Superior temporal gyrus (tissue), 1 donor: ENCODE data around the gene HDGF.

ENCODE experiments used
- DNase-seq: peaks from one replicate; pipeline ENCODE4 v3.0.0-alpha.2; 2016; ENCODE audit errors: extremely low spot score

Gene HDGF

DNA sequence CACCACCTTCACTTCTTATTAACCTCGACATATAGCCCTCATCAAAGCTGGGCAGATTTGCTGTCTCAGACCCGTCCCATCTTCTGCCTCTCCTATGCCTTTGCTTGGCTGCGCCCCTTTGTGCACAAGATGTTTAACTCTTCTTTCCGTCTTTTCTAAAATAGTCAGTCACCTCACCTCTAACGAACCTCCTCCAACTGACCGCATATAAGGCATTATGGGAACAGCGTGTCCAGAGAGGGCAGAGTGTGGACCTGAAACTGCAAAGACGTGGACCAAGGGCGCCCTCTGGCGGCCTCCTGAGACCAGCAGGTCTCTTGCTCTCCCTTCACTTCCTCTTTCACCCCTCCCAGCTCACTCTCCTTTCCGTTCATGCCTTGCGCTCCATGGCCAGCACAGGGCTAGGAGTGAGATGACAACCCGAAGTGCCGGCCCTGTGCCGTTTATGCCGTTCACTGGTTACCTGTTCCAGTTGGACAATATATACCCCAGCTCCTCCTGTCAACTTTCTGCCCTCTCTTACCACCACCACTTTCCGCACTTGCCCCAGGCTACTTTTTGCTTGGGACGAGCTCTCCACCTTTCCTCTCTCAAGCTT lies 25.7 kb downstream of the HDGF start:
- peak; percentile 93 for DNase-seq

DNA sequence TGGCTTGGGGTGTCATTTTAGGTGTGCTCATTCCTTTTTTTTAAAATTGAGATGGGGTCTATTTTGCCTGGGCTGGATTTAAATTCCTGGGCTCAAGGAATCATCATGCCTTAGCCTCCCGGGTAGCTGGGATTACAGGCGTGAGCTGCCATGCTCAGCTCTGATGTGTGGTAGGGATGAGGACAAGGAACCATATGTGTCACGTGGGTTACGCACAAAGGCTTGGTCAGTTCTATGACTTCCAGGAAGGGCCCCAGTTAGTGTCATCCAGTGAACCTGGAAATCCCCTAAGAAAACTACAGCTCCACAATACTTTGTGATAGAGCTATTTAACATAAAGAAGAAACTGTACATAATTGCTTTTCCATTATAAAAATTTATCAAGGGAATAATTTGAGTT lies 29.9 kb downstream of the HDGF start:
- no peak for DNase-seq

DNA sequence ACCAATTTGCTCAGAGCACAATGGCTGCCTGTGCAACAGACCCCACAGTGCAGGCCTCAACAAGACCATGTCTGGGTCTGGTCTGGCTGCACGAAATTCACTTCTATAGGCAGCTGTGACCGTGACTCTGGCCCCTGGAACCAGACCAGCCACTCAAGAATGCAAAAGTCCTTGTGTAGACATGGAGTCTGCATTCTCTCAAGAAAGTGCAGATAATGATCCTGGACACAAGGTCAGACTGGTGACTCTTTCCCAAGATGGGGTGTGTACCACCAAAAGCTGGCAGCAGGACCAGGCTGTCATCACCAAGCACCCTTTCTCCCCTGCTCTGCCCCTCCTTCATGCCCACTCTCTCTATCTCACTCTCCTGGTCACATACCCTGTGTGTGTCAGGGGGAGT lies 30.3 kb downstream of the HDGF start:
- DNase-seq = no peak

DNA sequence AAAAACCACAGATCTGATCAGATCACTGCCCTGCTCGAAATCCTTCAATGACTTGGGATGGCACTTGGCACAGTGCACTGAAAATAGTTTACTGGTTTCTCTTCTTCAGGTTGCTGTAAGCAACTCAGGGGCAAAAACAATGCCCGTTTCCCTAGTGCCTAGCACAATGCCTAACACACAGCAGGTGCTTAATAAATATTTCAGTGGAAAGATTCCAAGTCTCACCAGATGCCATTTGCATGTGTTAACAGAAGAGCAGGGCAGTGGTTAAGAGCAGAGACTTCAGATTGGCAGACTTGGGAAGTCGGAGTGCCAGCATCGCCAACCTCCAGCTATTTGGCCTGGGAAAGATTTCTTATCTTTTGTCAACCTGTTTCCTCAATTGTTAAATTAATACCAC lies 34.1 kb downstream of the HDGF start:
- DNase-seq = no peak

DNA sequence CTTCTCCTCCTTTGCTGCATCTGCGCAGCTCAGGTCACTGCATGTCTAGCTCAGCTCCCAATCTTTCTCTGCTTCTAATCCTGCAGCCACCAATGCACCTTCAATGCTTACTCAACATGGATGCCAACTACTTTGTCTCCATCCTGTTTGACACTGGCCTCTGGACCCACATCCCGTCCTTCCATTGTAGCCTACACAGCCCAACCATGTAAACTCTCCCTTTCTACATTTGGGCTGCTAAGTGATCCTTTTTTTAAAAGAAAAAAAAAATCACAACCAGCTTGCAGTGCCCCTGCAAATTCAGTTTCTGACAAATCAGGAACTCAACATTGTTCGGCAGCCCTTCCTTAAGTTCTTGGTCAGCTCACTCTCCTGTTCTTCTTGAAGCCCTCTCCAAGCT lies 36.6 kb downstream of the HDGF start:
- DNase-seq = no peak

DNA sequence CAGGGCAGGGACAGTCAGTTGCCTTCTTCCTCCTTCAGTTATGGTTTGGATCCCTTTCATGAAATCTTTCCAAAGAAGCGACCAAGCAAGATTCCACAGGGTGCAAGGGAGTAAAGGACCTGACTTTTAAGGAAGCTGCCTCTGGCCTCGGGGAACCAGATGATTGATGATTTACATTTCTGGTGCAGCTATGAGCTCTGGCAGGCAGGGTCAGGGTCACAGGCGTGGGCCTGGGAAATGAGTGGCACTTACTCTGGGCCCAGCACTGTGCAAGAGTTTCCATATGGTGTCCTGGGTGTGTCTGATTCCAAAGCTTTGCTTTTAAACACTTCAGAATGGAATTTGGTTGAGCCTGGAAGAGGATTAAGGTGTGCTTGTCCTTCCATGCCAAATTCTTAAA lies 38.8 kb downstream of the HDGF start:
- DNase-seq = no peak

DNA sequence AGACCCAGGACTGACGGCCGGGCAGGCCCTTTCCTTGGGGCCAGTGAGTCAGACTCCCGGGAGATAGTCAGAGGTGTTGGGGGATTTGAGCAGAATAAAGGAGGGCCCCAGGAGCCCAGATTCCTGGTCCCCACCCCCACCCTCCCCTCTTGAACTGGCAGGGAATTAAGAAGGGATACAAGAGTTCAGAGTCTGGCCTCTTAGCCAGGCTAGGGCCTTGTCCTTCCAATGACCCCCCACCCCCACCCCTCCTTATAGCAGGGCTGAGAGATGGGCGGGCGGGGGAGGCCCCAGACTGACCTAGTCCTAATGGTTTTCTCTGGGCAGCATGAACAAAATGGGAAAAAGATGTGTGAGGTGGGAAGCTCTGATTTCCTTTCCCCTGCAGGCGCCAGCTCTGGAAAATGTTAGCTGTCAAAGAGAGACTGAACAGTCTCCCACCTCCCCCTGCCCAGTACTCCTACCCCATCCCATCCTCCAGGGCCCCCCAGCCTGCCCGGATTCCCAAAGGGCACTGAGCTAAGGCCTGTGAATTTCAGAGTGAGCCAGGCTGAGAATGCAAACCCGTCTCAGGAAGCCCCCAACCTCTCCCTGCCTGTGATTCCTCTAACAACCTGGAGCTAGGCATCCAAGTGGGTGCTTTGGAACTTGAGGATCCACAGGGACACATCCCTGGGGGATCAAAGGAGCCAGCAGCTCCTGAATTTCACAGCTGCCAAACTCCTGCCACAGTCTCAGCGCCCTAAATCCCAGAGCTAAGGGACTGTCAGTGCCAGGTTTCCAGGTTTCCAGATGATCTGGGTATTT lies 40.3 kb downstream of the HDGF start:
- no peak for DNase-seq

DNA sequence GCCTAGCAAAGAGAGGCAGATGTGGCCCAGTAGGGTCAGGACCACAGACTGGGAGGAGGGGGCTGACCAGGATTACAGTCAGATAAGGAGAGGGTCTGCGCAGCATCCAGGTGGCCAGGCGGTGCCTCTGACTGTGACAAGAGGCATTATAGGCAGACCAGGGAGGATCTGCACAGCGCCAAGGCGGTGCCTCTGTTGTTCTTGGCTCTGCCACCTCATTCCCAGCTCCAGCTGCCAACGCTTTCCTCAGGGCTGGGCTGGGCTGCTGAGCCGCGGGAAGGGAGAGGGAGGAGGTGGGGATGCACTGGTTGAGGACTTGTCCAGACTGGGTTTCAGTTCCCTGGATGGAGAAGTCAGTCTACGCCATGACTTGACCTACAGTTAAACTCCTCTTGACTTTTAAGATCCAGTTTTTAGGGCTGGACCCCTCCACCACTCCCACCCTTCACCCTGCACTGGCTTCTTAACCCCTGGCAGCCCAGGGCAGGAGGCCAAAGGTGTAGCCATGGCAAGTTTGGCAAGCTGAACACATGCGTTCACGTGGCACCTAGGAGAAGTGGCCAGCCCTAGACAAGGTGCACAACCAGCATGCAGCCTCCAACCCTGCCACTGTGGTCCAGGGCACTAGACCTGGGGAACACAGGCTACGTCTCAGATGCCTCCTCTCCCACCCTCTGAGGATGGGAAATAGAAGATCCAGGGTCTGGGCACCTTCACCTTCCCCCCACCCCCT lies 41.6 kb downstream of the HDGF start:
- peak; percentile 53 for DNase-seq

DNA sequence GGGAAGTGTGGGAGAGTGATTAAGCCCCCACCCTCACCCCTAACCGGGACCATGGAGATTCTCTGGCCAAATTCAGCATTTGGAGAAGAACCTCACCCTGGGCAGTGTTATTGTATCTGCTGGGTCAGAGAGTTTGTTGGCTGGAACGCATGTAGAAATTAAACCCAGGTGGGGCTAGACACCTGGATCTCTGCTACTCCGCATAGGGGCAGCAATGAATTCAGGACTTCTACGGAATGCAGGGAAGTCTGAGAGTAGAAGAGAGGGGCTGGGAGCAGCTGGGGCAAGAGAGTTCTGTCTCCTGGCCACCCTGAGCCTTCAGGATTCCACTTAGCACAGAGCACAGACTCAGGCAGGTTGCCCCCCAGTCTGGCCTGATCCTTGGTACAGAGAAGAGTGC lies 42.4 kb downstream of the HDGF start:
- no peak for DNase-seq

DNA sequence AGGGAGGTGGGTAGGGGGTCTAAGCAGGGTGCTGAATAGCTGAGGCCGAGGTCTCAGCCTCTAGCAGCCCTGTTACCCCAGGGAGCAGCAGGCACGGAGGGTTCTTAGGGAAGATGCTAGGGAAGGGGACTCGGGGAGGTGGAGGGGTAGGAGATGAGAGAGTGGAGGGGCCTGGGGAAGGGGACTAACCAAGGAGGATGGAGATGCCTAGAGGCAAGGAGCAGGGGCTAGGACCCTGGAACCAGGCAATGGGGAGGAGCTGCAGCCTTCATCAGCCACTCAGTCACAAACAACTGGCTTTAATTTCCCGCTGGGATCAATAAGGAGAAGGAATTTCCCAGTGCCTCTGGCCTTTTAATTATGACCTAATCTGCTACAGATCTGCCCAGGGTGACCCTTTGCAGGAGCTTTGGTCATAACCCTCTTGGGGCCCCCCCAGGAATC lies 43.2 kb downstream of the HDGF start:
- DNase-seq = no peak

DNA sequence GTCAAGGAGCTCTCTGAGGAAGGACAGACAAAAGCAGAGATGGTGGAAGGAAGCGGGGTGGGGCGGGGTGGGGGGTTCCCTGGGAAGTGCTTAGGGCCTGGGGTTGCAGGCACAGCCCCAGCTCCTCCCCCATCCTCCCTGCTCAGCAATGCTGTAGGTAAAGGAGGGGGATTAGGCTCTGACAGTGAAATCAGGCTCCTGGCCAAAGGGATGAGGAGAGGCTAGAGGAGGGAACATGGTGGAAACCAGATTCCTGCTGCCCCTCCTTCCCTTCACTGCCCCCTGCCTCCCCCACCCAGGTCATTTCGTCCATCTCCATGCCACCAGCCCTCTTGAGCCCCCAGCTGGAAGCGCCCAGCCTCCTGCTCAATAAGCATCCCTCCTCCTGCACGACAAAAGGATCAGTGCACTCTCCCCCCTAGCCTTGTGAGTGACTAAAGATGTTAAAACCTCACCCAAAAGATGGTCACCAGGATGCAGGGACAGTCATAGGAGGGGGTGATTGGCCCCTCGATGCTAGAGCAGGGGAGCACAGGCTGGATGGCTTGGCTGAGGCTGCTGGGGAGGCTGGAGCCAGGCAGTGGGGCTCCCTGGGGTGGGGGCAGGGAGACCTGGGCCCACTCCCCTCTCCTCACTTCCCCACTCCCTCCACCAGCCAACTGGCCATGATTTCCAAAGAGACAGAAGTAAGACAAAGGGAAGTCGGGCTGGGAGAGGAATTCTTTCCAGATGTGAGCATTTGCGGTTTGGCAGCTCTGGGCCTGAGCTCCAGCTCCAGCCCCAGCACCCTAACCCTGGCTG lies 43.9 kb downstream of the HDGF start:
- no peak for DNase-seq

DNA sequence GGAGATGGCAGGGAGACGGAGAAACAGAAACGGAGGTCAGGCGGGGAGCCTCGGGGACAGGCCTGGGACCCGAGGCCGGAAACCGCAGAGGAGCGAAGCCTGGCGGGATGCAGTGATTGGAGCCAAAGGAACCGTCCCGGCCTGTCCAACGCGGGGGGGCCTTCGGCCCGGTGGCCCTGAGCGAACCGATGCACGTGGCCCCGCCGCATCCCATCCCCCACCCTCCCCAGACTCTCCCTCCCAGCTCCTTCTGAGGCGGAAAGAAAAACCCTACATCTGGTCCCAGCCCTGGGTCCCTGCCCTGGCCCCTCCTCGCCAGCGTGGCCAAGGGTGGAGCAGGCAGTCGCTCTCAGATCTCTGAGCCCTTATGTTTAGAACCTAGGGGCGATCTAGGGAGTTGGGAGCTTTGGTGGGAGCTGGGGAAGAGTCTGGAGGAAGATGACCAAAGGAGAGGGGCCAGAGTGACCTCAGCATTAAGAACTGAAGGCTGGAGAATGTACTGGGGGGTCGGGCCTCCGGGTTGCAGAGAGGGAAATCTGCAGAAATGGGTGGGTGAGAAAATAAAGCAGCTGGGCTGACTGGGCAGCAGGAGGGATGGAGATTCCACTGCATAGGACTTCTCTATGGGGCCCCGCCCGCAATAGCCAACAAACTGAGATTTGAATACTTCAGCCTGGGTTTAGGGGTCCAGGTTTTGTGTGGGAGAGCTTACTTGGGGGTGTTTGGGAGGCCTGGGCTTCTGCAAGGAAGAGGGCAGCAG lies 44.6 kb downstream of the HDGF start:
- DNase-seq = no peak

DNA sequence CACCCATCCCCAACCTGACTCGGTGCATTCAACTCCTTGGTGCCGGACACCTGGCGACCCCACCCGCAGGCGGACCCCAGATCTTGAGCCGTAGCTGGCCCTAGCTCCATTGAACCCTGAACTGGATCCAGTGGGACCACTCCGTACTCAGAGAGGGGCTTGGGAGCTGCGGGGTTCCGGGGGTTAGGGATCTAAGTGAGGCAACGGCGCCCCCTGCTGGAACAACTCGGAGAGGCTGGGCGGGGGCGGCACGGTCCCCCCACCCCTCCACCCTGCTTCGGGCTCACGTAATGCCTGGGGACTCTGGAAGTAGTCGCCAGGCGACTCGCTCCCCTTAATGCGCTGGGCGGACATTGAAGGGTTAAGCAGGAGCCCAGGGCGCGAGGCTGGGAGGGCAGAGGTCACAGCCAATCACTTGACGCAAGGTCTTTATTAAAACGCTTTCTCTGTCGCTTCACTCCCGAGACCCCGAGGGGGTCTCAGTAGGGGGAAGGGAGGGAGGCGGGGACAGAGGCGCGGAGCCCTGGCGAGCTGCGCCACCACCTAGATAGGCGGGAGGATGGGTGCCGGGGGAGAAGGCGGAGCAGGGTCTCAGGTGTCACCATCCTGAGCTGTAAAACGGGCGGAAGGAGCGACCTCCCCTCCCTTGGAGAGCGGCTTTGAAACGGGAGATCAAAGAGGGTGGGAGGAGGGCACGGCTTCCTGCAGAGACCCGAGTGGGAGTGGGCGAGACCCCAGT lies 45.4 kb downstream of the HDGF start:
- no peak for DNase-seq

DNA sequence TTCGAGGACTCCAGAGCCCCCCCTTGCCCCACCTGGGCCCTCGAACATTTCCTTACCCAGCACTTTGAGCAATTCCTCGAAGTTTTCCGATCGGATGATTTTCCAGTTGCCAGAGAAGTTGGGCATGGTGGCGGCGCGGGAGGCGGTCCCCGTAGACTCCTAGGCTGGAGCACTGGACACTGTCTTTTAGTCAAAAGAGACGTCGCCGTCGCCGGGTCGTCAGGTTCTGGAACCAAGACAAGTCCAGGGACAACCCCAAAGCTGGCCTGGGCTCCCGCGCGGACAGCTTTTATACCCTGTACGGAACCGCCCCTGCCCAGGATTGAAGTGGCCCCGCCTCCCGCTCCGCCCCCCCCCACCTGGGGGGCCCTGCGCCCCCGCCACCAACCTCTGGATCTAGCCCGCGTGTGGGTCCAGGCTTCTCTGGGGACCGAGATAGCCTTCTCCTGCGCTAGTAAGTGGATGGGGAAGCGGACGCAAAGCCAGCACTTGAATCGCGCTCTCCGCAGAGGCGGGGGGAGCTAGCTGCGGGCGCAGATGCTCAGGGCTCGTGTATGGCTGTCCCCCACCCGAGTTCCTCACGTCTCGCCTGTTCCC lies 46.1 kb downstream of the HDGF start, which contains the start of gene CRABP2:
TSS of gene CRABP2 (minus strand) at position 263 of the 597 bp plus-strand sequence. CDS start at position 126, 137 bp downstream.
- no peak for DNase-seq

DNA sequence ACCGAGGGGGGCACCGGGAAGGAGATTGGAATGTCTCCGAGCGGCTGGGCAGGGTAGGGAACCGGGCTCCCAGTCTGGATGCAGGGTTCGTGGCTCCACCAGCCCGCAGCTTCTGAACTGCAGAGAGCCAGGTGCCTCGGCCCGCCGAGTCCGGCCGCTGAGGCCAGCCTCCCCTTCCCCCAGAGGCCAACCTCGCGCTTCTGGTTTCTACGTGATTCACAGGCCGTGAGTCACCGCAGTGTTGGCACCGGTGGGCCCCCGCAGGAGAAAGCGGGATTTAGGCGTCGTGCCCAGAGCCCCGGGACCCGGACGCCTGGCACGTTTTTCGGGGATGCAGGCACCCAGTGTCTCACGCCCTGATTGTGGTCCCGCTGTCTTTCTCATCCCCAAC lies 46.5 kb downstream of the HDGF start:
- DNase-seq = no peak

DNA sequence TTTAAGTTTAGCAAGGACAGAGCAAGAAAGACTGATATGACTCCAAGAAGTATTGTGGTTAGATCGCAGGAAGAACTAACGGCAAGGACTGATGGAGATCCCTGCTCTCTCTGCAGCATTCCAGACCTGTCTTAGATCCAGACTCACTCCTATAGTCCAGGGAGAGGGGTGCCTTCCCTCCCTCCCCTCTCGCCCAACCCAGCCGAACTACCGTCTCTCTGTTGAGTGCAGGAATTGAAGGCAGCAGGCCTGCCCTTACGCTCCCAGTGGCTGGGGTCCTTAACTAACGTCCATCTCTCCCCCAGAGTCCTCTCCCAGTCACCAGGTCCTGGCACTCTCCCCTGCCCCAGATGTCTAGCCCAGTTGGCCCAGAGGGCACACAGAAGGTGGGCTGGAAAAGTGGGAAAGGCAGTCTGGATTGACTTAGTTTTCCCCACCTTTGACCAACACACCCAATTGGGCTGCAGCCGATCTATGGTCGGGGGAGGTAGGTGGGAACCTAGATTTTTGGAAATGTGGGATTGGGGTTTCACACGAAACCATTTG lies 47.2 kb downstream of the HDGF start:
- no peak for DNase-seq

DNA sequence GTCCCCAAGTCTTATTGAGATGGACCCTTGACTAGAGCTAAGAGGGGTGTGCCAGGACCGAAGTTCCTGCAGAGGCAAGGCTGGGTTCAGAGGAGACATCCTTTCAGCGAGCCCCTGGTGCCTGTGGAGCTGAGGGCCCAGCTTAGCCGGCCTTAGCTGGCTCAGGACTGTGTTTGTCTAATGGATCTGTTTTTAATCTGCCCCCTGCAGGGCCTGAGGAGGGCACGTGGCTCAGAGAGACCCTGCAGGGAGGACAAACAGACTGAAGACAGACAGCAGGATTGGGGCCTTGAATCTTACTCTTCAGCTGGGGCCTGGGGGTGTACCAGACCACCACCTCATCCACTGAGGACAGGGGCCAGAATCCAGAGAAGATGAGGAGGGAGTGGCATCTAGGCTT lies 47.7 kb downstream of the HDGF start:
- DNase-seq = no peak

DNA sequence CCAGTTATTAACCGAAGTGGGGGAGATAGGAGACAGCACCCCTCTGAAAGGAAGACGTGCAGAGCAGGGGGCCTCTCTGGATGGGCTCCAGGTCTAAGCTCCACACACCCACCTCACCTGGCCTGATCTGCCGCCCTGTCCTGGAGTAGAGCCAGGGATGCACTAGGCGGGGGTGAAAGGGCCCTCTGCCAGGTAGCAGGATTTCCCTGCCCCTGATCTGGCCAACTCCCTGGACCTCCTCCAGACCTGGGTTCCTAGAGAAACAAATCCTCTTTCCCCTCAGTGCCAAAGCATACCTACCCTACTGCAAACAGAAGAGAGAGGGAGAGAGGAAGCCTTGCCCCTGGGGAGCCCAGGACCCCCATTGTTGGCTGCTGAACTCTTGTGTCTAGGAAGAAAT lies 48.1 kb downstream of the HDGF start:
- DNase-seq = no peak

DNA sequence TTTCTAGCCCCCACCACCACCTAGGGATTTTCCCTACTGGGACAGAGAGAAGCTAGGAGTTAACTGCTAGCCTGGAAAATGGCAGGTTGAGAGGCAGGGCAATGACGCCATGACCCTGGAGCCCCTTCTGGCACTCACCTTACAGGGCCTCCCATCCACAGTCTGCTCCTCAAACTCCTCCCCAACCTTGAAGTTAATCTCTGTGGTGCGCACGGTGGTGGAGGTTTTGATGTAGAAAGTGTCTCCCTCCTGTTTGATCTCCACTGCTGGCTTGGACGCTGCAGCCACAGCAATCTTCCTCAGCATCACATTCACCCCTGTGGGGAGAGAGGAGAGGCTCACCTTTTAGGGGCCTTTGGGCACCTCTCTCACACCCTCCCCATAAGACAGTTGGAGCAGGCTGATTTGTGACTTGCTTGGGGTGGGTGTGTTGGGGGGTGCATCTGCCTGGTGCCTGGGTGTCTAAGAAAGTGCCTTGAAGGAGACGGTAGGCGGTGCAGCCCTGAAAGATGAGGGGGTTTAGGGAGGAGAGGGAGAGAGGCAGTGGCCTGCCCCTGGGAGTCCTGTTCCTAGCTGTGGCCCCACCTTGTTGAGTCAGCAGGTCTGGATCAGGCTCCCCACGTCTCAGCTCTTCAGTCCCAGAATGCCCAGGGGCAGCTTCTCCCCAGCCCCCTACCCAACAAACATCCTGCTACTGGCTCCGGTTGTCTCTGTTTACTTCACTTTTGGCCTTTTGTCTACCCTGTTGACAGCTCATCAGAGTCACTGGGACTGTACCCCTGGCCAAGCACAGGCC lies 50.5 kb downstream of the HDGF start:
- no peak for DNase-seq
